ENCODE results near the gene PFKM. TPM values are rescaled to one million over a fixed set of nuclear protein-coding genes. Genes with fewer than 3 reads are reported as not detected.

PFKM gene
- total and polyA plus RNA-seq, 9 of the 15 experiments (the other 6 are each of a cell fraction or from before 2014, with no cell fraction given) = 16.5 to 39.9 (median 31.7) TPM

GRCh38 chr12:48105867-48106680 lies 13.1 kb upstream of the PFKM start, which contains the start of gene SENP1 (continued):
- TF ChIP-seq ZBTB40 (IDR thresholded peaks at IDR 0.05) = peak; percentile 99
- no peak for TF ChIP-seq ZBTB40 (CRISPR knock-in tag; IDR thresholded peaks at IDR 0.05)
- TF ChIP-seq ETS1 (conservative IDR thresholded peaks at IDR 0.05; ENCODE audit: control insufficient read depth, low read depth, low read length) = peak; percentile 86
- TF ChIP-seq CTCFL (IDR thresholded peaks at IDR 0.05; ENCODE audit: borderline replicate concordance, insufficient read depth, low read depth, low read length, poor library complexity, severe bottlenecking) = no peak
- TF ChIP-seq ATF2 (CRISPR knock-in tag; IDR thresholded peaks at IDR 0.05) = no peak
- peak; percentile 76; the same call in 1 of the 2 replicates for TF ChIP-seq E2F5 (CRISPR knock-in tag; IDR thresholded peaks at IDR 0.05)
- TF ChIP-seq HMG20B (CRISPR knock-in tag; IDR thresholded peaks at IDR 0.05) = 0 out of 2 replicates have a peak, but pooled peaks have one; percentile 51
- TF ChIP-seq ZNF780A (CRISPR knock-in tag; IDR thresholded peaks at IDR 0.05) = no peak
- TF ChIP-seq TOE1 (IDR thresholded peaks at IDR 0.05; ENCODE audit: borderline replicate concordance) = peak; percentile 83
- no peak for TF ChIP-seq TOE1 (CRISPR knock-in tag; IDR thresholded peaks at IDR 0.05; ENCODE audit: borderline replicate concordance, low read depth)
- no peak for TF ChIP-seq ZNF41 (CRISPR knock-in tag; conservative IDR thresholded peaks at IDR 0.05)
